HG03342 (cell line): ENCODE data around the gene TSR3.

Experiments
- ATAC-seq: cut with Tn5 transposase; IDR thresholded peaks from one replicate; pipeline ENCODE4 v1.9.1; 2021; ENCODE audit warnings: mild to moderate bottlenecking, moderate library complexity; ENCODE audit not compliant: unreplicated experiment

Gene TSR3

DNA sequence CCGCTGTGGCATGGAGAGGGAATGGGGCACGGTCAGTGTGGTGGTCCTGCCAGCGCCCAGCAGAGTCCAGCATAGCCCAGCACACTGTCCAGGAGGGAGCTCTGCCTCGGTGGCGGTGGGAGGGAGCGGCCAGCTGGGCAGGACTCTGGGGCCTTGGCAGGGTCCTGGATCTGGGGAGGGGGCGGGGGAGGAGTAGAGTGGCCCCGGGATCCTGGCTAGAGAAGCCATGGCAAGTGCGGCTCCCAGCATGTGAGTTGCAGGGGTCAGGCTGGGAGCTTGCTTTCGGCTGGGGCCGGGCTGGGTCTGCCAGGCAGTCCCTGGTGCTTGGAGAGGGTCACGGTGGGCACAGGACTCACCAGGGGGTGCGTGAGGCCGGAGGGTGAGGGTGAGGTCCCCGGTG is 3.9 kb upstream of the TSR3 start:
- ATAC-seq = no peak

DNA sequence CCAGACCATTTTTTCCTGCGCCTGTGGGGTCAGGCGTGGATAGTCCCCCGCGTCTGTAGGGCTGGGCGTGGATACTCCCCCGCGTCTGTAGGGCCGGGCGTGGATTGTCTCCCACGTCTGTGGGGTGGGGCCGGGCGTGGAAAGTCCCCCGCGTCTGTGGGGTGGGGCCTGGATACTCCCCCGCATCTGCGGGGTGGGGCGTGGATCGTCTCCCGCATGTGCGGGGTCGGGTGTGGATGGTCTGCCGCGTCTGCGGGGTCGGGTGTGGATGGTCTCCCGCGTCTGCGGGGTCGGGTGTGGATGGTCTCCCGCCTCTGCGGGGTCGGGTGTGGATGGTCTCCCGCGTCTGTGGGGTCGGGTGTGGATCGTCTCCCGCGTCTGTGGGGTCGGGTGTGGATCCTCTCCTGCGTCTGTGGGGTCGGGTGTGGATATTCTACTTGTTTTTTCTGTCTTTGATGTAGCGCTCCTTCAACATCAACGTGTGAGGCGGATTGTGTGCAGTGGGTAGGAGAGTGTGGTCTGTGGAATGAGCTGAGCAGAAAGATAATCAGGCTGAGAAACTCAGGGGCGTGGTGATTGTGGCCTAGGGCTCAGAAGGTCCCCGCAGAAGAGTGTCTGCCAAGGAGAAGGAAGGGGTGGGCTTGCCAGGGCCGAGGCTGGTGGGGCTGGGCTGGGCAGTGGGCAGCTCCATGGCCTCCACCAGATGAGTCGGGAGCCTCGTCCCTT is 3.3 kb upstream of the TSR3 start:
- no peak for ATAC-seq

DNA sequence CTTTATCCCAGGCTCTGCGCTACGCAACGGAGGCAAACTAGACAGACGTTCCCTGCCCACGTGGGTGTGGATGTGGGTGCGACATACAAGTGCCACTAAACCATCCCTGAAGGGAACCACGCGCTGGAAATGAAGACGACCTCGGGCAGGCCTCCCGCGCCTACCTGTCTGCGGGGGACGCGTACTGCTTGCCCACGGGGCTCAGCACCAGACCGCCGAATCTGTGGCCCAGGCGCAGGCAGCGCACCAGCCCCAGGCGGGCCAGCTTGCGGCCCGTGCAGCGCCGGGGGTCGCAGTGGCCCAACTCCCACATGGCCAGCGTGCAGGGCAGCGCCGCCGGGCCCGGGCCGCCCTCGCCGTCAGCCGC is 480 bp downstream of the TSR3 start:
- ATAC-seq = peak; percentile 12

DNA sequence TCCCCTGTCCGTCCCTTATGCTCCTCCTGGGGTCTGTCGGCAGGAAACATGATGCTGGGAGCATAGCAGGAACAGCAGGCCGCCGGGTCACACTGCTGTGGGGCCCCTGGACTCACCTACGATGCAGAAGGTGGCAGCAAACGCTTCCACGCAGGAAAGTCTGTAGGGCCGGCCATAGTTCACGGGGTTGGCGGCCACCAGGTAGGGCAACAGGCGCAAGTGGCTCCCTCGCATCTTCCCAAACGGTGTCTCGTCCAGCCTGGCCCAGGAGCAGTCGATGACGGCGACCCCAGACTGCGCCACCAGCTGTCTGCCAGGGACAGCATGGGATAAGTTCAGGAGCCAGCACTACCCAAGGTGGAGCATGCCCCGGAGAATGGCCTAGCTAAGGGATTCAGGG is 987 bp downstream of the TSR3 start:
- no peak for ATAC-seq

DNA sequence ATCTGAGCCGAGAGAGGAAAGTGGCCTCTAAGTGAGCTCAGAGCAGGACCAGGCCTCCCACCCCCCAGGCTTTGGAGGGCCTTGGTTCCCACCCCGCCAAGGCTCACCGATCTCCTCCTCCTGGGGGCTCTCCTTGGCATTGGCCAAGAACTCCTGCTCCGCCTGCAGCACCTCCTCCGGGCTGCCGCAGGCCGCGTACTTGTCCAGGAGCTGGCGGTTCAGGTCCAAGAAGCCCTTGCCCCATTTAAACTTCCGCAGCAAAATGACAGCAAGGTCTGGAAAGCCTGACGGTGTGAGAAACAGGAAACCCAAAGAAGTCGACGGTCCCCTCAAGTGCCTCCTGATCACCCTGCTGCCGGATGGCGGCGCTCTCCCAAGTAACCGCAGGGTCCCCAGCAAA is 1.7 kb downstream of the TSR3 start:
- no peak for ATAC-seq

DNA sequence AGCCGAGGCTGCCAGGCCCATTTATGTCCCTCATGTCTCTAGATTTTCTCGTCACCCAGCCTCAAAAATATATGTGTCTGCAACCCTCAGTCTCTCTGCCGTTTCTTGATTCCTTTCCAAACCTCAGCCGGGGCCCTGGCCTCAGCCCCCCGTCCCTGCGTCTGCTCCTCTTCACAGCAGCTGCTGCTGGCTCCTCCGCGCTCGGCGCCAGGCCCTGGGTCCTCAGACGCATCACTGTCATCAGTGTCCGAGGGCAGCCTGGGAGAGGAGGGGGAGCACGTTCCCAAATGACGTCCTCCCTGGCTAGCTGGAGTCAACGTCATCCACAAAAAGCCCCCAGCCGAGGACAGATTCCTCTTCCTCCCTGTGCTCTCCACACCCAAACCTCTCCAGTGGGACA is 2.3 kb downstream of the TSR3 start:
- no peak for ATAC-seq

DNA sequence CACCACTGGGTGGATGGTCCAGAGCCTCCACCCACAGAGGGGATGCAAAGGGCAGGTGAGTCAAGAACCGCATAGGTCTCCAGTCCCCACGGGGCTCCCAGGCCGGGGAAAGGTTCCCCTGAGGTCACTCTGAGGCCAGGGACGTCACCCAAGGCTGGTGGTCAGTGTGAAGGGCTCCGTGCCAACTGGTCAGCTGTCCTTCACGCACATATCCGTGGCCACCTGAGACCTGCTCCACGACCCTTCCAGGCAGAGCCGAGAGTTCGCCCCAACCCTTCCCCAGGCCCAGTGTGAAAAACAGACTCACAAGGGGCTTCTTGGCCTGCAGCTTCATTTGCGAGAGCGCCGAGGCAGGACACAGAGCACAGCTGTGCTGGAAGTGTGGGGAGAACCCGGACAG is 2.8 kb downstream of the TSR3 start:
- no peak for ATAC-seq

DNA sequence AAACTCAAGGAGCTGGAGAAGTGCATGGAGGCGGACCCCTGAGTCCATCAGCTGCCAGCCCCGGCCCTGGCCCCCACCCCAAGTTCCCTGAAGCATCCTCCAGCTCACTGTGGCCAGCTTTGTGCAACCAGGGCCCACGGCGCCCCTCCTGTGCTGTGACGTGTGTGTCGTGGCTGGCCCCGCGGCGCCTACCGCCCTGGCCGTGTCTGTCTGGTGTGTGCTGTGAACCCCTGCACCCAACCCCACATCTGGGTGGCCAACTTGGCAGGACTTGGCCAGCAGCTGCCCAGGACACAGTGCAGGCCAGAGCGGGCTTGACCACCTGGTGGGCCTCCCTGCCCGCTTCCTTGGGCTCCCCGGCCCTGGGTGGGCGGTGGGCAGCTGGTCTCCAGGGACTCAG is 3.2 kb downstream of the TSR3 start:
- ATAC-seq = no peak

DNA sequence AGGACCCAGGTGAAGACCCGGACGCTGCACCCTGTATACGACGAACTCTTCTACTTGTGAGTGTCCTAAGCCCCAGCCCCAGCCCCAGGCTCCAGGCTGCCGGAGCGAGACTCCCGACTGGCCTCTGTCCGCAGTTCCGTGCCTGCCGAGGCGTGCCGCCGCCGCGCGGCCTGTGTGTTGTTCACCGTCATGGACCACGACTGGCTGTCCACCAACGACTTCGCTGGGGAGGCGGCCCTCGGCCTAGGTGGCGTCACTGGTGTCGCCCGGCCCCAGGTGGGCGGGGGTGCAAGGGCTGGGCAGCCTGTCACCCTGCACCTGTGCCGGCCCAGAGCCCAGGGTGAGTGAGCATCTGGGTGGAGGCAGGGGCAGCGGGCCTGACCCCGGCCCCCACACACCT is 3.7 kb downstream of the TSR3 start:
- ATAC-seq = no peak

DNA sequence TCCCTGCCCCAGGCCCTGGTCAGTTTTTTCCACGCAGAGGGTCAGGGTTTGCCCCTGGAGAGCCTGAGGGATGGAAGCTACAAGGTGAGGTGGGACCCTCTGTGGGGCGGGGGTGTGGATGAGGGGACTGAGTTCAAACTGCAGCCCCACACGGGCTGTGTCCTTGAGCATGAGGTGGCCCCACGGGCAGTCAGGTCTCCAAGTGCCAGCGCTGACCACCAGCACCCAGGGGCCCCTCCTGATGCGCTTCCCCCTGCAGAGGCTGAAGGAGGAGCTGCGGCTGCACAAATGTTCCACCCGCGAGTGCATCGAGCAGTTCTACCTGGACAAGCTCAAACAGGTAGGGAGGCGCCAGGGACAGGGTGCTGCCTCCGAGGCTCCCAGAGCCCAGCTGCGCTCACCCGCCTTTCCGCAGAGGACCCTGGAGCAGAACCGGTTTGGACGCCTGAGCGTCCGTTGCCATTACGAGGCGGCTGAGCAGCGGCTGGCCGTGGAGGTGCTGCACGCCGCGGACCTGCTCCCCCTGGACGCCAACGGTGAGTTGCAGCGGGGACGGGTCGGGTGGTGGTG is 4.3 kb downstream of the TSR3 start:
- no peak for ATAC-seq

DNA sequence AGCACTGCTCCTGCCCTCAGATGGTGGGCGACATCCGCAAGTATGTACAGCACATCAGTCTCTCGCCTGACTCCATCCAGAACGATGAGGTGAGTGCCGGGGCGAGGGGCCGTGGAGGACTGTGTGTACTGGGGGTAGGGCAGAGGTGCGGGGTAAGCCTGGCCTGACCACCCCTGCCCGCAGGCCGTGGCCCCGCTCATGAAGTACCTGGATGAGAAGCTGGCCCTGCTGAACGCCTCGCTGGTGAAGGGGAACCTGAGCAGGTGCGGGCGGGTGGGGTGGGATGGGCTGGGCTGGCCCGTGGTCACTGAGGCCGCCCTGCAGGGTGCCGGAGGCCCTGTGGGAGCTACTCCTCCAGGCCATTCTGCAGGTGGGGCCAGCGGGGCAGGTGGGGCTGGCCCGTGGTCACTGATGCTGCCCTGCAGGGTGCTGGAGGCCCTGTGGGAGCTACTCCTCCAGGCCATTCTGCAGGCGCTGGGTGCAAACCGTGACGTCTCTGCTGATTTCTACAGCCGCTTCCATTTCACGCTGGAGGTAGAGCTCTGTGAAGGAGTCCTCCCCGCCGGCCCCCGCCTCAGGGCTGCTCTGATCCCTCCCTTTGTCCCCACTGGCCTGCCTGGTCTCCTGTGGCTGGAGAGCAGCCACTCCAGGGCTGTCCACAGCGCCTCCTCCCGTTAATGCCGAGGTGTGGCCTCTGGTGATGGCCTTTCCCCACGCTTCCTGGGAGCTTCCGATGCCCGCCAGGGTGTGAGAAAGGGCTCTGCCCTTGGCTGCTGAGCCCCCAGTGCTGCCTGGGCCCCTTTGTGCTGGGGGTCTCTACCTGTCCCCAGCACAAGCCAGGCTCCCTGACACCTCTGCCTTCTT is 5.0 kb downstream of the TSR3 start:
- no peak for ATAC-seq

DNA sequence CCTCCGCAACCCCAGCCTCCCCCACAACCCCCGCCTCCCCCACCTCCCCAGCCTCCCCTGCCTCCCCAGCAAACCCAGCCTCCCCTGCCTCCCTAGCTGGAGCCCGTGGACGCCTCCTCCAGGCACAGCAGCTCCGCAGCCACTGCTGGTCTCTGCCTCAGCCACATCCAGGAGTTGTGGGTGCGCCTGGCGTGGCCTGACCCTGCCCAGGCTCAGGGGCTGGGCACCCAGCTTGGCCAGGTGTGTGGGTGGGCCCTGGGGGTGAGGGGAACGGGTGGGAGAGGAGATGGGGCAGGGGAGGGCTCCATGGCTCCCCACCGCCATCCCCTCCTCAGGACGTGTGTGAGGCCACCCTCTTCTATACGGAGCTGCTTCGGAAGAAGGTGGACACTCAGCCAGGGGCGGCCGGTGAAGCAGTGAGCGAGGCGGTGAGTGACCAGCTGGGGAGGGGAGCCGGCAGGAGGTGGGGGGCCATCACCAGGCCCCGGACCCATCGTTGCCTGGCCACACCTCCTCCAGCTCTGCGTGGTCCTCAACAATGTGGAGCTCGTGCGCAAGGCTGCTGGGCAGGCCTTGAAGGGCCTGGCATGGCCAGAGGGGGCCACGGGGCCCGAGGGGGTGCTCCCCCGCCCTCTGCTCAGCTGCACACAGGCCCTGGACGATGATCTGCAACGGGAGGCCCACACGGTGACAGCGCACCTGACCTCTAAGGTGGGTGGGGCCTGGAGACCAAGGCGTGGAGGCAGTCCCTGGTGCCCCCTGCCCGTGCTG is 5.8 kb downstream of the TSR3 start:
- no peak for ATAC-seq

DNA sequence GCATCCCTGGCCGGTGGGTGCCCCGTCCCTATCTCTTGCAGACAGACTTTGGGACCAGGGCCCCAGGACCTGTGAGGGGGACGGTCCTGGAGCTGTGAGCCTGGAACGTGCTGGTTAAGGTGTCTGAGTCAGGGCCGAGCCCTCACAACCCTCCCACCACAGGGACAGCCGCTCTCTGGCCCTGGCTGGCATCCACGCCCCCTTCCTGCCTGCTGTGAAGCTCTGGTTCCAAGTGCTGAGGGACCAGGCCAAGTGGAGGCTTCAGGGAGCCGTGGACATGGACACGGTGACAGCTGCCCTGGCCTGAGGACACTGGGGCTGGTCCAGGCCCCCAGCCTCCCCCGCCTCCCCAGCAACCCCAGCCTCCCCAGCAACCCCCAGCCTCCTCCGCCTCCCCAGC is 6.6 kb downstream of the TSR3 start:
- ATAC-seq = no peak

DNA sequence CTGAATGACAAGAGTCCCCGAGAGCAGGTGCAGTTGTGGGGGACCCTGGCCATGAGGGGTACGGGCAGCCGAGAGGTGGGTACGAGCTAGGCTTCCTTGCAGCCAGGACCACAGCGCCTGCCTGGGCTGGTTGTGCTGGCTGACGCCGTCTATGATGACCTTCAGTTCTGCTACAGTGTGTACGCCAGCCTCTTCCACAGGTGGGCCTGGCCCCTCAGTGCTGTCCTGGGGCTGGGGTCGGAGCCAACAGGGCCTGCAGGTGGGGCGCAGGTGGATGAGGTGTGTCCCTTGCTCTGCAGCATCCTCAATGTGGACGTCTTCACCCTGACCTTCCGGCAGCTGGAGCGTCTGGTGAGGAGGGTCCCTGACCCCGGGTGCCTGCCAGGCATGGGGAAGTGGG is 7.2 kb downstream of the TSR3 start:
- ATAC-seq = no peak

DNA sequence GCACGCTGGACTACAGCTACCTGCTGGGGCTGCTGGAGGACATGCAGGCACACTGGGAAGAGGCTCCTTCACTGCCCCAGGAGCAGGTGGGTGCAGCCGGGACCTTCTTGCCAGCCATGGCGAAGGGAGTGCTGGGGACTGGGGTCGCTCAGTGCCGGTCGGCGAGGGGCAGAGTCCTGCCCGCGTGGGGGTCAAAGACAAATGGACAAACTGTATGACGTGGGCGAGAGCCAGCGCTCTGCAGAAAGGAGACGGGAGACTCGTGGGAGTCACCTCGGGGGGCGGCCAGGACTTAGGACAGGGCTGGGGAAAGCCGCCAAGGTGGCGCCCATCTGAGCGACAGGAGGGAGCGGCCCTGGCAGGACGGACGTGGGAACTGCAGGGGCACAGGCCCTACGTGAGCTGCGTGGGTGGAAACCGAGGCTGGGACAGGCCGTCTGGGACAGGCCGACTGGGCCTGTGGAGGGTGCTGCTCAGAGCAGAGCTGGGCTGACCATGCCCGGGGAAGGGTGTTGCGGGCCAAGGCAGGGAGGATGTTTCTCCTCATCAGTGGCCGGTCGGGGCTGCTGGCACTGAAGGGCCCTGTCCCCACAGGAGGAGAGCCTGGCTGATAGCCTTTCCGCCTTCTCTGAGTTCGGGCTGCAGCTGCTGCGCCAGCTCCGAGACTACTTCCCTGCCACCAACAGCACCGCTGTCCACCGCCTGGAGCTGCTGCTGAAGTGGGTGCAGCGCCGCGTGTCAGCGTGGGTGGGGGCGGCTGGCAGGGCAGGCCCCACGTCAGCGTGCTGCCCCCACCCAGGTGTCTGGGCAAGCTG is 8.0 kb downstream of the TSR3 start:
- no peak for ATAC-seq

DNA sequence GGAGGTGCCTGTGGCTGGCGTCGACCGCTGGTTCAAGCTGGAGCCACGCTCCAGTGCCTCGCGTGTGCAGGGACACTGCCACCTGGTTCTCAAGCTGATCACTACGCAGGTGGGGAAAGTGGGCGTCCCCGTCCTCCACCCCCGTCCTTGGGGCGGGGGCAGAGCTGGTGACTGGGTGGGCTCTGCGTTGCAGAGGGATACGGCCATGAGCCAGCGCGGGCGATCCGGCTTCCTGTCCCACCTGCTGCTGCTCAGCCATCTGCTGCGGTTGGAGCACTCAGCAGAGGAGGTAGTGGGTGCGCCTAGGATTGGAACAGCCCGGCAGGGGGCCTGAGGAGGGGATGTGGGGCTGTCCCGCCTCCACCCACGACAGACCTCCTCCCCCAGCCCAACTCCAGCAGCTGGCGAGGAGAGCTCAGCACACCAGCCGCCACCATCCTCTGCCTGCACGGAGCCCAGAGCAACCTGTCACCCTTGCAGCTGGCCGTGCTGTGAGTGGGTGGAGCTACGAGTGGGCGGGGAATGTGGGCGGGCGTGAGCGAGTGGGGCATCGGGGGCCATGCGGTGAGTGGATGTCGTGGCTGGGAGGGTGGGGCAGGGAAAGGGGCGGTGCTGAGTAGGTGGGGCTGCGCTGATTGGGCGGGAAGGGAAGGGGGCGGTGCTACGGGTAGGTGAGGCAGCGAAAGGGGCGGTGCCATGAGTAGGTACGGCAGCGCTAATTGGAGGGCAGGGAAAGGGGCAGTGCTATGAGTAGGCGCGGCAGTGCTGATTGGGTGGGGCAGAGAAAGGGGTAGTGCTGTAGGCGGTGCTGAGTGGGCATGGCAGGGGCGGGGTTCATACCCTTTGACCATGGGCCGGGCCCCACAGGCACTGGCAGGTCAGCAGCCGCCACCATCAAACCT is 8.9 kb downstream of the TSR3 start:
- peak; percentile 84 for ATAC-seq

DNA sequence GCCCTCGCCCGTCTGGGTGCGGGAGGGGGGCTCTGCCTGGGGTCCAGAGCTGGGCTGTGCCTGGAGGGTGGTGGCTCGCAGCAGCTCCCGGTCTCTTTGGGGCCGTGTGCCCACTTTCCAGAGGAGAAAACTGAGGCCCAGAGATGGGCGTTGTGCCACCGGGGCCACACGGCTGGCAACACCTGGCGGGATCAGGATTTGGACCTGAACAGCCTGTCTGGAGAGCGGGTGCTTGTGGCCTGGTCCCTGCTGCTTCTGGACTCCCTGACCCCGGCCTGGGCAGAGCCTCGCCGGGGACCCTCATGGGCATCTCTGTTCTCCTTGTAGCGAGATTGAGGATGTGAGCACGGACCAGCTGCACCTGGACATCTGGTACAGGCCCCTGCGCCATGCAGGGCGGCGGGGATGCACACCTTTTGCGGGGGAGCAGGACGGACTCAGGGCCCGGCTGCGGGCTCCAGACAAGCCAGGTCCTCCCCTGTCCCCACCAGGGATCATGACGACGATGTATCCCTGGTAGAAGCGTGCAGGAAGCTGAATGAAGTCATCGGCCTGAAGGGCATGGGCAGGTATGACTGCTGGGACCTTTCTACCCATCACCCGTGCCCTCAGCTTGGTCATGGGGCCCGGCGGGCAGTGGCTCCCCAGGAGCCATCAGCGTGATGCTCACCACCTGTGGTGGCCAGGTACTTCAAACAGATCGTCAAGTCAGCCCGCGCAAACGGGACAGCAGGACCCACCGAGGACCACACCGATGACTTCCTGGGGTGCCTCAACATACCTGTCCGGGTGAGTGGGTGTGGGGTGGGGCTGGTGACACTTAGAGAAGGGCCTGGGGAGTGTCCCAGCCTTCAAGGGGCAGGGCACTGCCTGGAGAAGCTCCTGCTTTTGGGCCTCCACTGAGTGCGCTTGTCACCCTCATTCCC is 9.9 kb downstream of the TSR3 start:
- ATAC-seq = no peak

DNA sequence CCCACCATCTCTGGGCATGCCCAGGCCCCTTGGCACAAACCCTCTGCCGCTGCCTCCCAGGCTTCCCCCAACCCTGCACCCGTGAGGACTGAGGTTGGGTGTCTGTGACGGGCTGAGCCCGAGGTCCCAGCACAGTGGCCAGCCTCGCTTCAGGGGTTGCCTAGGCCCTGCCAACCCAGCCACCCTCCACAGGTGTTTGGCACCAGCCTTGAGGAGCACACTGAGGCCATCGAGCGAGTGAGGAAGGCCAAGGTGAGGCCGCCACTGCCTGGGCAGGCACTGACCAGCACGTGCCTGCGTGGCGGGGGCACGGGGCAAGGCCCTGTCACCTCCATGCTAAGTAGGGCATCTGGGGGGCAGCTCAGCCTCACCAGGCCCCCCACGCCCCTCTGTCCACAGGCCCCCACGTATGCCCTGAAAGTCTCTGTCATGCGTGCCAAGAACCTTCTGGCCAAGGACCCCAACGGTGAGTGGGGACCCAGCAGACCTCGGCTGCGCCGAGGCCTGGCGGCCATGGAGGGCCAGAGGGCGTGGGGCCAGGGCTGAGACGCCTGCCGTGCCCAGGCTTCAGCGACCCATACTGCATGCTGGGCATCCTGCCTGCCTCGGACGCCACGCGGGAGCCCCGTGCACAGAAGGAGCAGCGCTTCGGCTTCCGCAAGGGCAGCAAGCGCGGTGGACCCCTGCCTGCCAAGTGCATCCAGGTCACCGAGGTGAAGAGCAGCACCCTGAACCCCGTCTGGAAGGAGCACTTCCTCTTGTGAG is 10.8 kb downstream of the TSR3 start:
- no peak for ATAC-seq
